Activated B cell treated with CpG ODN at 0.5 μM for 24 hours (primary cell): ENCODE data around the gene SCAPER. TPM values are rescaled to one million over a fixed set of nuclear protein-coding genes. Genes with fewer than 3 reads are reported as not detected.

Experiments
- ATAC-seq: fragments of 200-7000 bp; cut with Tn5 transposase; one replicate; pipeline ENCODE4 v1.10.0; 2021; ENCODE audit warnings: low read depth, mild to moderate bottlenecking, moderate library complexity
- CTCF ChIA-PET: fragments of 350-600 bp; sonication (Branson Sonifier 250); formaldehyde crosslinking; loops from one replicate; lab custom pipeline; 2021; ENCODE audit warnings: antibody characterized with exemption; lab: Charles Lee
- POLR2A ChIA-PET: fragments of 350-600 bp; sonication (Branson Sonifier 250); formaldehyde crosslinking; loops from one replicate; lab custom pipeline; 2021; ENCODE audit warnings: antibody characterized with exemption; lab: Charles Lee
- DNase-seq: peaks from one replicate; pipeline ENCODE4 v3.0.0; 2022
- H3K27ac Mint-ChIP-seq: one replicate; pipeline ENCODE4 v1.8.0; 2020; ENCODE audit warnings: mixed read lengths
- H3K27me3 Mint-ChIP-seq: one replicate; pipeline ENCODE4 v1.8.0; 2021; ENCODE audit warnings: mixed read lengths
- H3K36me3 Mint-ChIP-seq: one replicate; pipeline ENCODE4 v1.8.0; 2021; ENCODE audit warnings: low read depth, mixed read lengths
- H3K4me1 Mint-ChIP-seq: one replicate; pipeline ENCODE4 v1.8.0; 2021; ENCODE audit warnings: mixed read lengths
- H3K4me3 Mint-ChIP-seq: one replicate; pipeline ENCODE4 v1.8.0; 2020; ENCODE audit warnings: mild to moderate bottlenecking, mixed read lengths
- H3K9me3 Mint-ChIP-seq: one replicate; pipeline ENCODE4 v1.8.0; 2020; ENCODE audit warnings: mixed read lengths
- intact Hi-C: fragments of 100-400 bp; cut with micrococcal nuclease; formaldehyde crosslinking; loops from one replicate; pipeline ENCODE4 v1.15.1; 2024
- total RNA-seq: library from RNA; stranded (reverse); gene quantifications from 2 replicates; pipeline ENCODE4 v1.2.3, GENCODE V29; 2022
- TF ChIP-seq, protein P1 (sequence below): fragments of 200-600 bp; IDR thresholded peaks from one replicate; pipeline ENCODE4 v1.8.0; 2022; ENCODE audit warnings: antibody characterized with exemption, mild to moderate bottlenecking

Gene SCAPER
- total RNA-seq, 1 donor from 2014 or later: 38.8 TPM

GRCh38 chr15:76684002-76684401, 221.1 kb downstream of the SCAPER start:
- ChIA-PET CTCF (no interaction called here), POLR2A (no interaction called here)
- DNase-seq: no peak
- Mint-ChIP-seq H3K4me1 (no peaks in the 10 kb centered on the region), H3K27me3 (no peaks in the 10 kb centered on the region), H3K27ac (no peak overlapping the region), H3K4me3 (no peak overlapping the region), H3K9me3 (peaks cover 10% of the 10 kb centered on the region), H3K36me3 (peaks cover 27% of the 10 kb centered on the region)
- TF ChIP-seq, protein P1, sequence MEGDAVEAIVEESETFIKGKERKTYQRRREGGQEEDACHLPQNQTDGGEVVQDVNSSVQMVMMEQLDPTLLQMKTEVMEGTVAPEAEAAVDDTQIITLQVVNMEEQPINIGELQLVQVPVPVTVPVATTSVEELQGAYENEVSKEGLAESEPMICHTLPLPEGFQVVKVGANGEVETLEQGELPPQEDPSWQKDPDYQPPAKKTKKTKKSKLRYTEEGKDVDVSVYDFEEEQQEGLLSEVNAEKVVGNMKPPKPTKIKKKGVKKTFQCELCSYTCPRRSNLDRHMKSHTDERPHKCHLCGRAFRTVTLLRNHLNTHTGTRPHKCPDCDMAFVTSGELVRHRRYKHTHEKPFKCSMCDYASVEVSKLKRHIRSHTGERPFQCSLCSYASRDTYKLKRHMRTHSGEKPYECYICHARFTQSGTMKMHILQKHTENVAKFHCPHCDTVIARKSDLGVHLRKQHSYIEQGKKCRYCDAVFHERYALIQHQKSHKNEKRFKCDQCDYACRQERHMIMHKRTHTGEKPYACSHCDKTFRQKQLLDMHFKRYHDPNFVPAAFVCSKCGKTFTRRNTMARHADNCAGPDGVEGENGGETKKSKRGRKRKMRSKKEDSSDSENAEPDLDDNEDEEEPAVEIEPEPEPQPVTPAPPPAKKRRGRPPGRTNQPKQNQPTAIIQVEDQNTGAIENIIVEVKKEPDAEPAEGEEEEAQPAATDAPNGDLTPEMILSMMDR: no peak
- no peak for ATAC-seq
- intact Hi-C loops: no loop called here

DNA sequence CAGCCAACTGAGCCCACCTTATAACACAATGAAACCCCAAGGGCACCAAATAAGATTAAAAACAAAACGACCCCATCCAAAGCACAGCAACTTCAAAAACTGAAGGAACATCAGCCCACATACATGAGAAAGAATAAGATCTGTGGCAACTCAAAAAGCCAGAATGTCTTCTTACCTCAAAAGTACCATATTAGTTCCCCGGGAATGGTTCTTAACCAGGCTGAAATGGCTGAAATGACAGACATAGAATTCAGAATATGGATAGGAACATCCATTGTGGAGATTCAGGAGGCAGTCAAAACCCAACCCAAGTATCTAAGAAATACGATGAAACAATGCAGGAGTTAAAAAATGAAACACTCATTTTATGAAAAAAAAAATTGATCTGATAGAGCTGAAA, 222.3 kb downstream of the SCAPER start:
- no peak for ATAC-seq

GRCh38 chr15:76682259-76682658, 222.9 kb downstream of the SCAPER start:
- intact Hi-C loops: no loop called here
- Mint-ChIP-seq H3K4me1 (no peaks in the 10 kb centered on the region), H3K27ac (no peak overlapping the region), H3K4me3 (no peak overlapping the region), H3K36me3 (peaks cover 16% of the 10 kb centered on the region), H3K9me3 (peaks cover 5% of the 10 kb centered on the region), H3K27me3 (no peaks in the 10 kb centered on the region)
- ChIA-PET CTCF (no interaction called here), POLR2A (no interaction called here)
- TF ChIP-seq, protein P1: no peak
- DNase-seq: no peak
- ATAC-seq: no peak

More for the DNA sequence above, 222.3 kb downstream of the SCAPER start:
- intact Hi-C loops: no loop called here
- ChIA-PET CTCF (no interaction called here), POLR2A (no interaction called here)
- Mint-ChIP-seq H3K27me3 (no peaks in the 10 kb centered on the region), H3K4me1 (no peaks in the 10 kb centered on the region), H3K27ac (no peak overlapping the region), H3K4me3 (no peak overlapping the region), H3K36me3 (peaks cover 20% of the 10 kb centered on the region), H3K9me3 (peaks cover 6% of the 10 kb centered on the region)
- TF ChIP-seq, protein P1: no peak
- DNase-seq: no peak

GRCh38 chr15:76678766-76679165, 226.4 kb downstream of the SCAPER start:
- DNase-seq: no peak
- ATAC-seq: no peak
- H3K4me3 Mint-ChIP-seq: no peak overlapping the region
- H3K9me3 Mint-ChIP-seq: peaks cover 2% of the 10 kb centered on the region
- POLR2A ChIA-PET: no interaction called here
- H3K27me3 Mint-ChIP-seq: no peaks in the 10 kb centered on the region
- no peaks in the 10 kb centered on the region for H3K4me1 Mint-ChIP-seq
- CTCF ChIA-PET: no interaction called here
- TF ChIP-seq, protein P1: no peak
- intact Hi-C loops: no loop called here
- peaks cover 16% of the 10 kb centered on the region for H3K36me3 Mint-ChIP-seq
- H3K27ac Mint-ChIP-seq: no peak overlapping the region

DNA sequence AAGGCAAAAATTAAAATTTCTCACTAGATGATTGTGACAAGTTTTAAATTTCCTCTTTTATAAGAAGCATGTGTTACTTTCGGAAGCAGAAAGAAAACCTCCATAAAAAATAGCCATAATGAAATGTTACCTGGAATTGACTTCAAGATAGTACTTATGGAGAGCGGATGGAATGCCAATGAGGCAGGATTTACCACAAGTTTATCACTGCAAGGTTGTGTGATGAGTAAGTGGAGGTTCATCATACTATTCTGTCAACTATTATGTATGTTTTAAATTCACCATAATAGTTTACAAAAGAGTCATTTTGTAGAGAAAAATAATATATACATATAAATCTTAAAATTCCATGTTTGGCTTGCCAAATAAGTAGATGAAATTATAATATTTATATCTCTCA, 230.3 kb downstream of the SCAPER start:
- DNase-seq: no peak
- Mint-ChIP-seq H3K27me3 (no peaks in the 10 kb centered on the region), H3K36me3 (no peaks in the 10 kb centered on the region), H3K4me1 (no peaks in the 10 kb centered on the region), H3K9me3 (no peaks in the 10 kb centered on the region), H3K27ac (no peak overlapping the region), H3K4me3 (no peak overlapping the region)
- ATAC-seq: no peak
- intact Hi-C loops: no loop called here
- TF ChIP-seq, protein P1: no peak
- ChIA-PET CTCF (no interaction called here), POLR2A (no interaction called here)
